Esophagus muscularis mucosa (tissue), 3 donors: Measurements from ENCODE around the gene HCFC2.

Source experiments
- POLR2AphosphoS5 ChIP-seq, 2 donors: sonication (generic); formaldehyde crosslinking; IDR thresholded peaks; one replicate each; pipeline ENCODE4 v1.6.1; 2017; ENCODE audit warnings: antibody characterized with exemption in 2 of 2
- TF ChIP-seq, protein P1 (sequence below), 3 experiments: fragments of 200-600 bp in 2 of 3; fragments of 450-650 bp in 1 of 3; sonication (generic) in 2 of 3; IDR thresholded peaks; one replicate each; pipeline ENCODE4 v1.5.1; 2017 to 2019; ENCODE audit warnings: antibody characterized with exemption in 3 of 3, mild to moderate bottlenecking in 2 of 3, moderate library complexity in 1 of 3

DNA sequence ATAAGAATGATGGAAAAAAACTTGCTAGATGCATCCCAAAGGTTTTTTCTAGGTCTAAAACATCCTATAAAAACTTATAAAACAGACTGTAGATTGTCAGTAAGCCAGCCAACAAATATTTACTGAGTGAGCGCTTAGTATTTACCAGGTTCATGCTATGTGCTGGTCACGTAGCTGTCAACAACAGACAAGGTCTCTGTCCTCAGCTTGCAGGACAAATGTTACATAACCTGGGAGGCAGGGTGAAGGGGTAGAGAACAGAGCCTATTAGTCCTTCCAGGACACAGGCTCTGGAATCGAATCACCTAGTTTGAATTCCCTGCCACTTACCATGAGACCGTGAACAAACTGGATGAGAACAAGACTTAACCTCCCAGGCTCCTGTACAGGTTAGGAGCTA is 67.3 kb downstream of the HCFC2 start:
- TF ChIP-seq POLR2AphosphoS5 (IDR thresholded peaks at IDR 0.05) = no peak
- TF ChIP-seq, protein P1, sequence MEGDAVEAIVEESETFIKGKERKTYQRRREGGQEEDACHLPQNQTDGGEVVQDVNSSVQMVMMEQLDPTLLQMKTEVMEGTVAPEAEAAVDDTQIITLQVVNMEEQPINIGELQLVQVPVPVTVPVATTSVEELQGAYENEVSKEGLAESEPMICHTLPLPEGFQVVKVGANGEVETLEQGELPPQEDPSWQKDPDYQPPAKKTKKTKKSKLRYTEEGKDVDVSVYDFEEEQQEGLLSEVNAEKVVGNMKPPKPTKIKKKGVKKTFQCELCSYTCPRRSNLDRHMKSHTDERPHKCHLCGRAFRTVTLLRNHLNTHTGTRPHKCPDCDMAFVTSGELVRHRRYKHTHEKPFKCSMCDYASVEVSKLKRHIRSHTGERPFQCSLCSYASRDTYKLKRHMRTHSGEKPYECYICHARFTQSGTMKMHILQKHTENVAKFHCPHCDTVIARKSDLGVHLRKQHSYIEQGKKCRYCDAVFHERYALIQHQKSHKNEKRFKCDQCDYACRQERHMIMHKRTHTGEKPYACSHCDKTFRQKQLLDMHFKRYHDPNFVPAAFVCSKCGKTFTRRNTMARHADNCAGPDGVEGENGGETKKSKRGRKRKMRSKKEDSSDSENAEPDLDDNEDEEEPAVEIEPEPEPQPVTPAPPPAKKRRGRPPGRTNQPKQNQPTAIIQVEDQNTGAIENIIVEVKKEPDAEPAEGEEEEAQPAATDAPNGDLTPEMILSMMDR (IDR thresholded peaks at IDR 0.05) = no peak
